Keratinocyte (primary cell): ENCODE measurements around the gene BORCS5. TPM values are rescaled to one million over a fixed set of nuclear protein-coding genes. Genes with fewer than 3 reads are reported as not detected.

Experiments used
- DNase-seq: peaks from one replicate; pipeline ENCODE4 v3.0.0-alpha.2; 2011; ENCODE audit warnings: low read depth, missing footprints, low spot score
- FAIRE-seq: peaks from 2 replicates; lab custom pipeline; 2011; peaks lifted over from hg19 to GRCh38; lab: Jason Lieb, UNC
- H2AFZ ChIP-seq: 2 replicates; pipeline ENCODE4 v1.6.0; 2012; ENCODE audit warnings: low read length, control low read depth, inconsistent platforms; ENCODE audit not compliant: control insufficient read depth
- H3K27ac ChIP-seq: 2 replicates; pipeline ENCODE4 v1.5.1; 2011; ENCODE audit warnings: low read length; ENCODE audit not compliant: control insufficient read depth, insufficient read depth
- H3K27me3 ChIP-seq: 3 replicates; pipeline ENCODE4 v1.6.0; 2011; ENCODE audit warnings: low read length; ENCODE audit not compliant: control insufficient read depth, insufficient read depth; ENCODE audit errors: extremely low read depth
- H3K36me3 ChIP-seq, 2 experiments: 2 replicates in 1 of 2; 3 replicates in 1 of 2; pipeline ENCODE4 v1.5.1; 2011; ENCODE audit warnings: low read length in 2 of 2, mild to moderate bottlenecking in 1 of 2; ENCODE audit not compliant: control insufficient read depth in 2 of 2, insufficient read depth in 2 of 2; ENCODE audit errors: extremely low read depth in 1 of 2
- H3K4me1 ChIP-seq: 3 replicates; pipeline ENCODE4 v1.5.1; 2011; ENCODE audit warnings: low read length; ENCODE audit not compliant: control insufficient read depth, insufficient read depth; ENCODE audit errors: extremely low read depth
- H3K4me2 ChIP-seq: 3 replicates; pipeline ENCODE4 v1.6.0; 2011; ENCODE audit warnings: low read depth, low read length; ENCODE audit not compliant: control insufficient read depth, insufficient read depth; ENCODE audit errors: extremely low read depth
- H3K4me3 ChIP-seq, 3 experiments: fragments of 200-600 bp in 1 of 3; sonication (generic) in 1 of 3; 2 replicates in 2 of 3; 3 replicates in 1 of 3; pipeline ENCODE4 v1.5.1; 2011 to 2016; ENCODE audit warnings: low read length in 3 of 3, mild to moderate bottlenecking in 3 of 3, control low read depth in 2 of 3, inconsistent platforms in 1 of 3, low read depth in 1 of 3, mixed read lengths in 1 of 3, mixed run types in 1 of 3, moderate library complexity in 1 of 3; ENCODE audit not compliant: control insufficient read depth in 2 of 3, insufficient read depth in 2 of 3; ENCODE audit errors: extremely low read depth in 1 of 3
- H3K79me2 ChIP-seq: 2 replicates; pipeline ENCODE4 v1.6.0; 2012; ENCODE audit warnings: low read length; ENCODE audit not compliant: control insufficient read depth, insufficient read depth
- H3K9ac ChIP-seq: 3 replicates; pipeline ENCODE4 v1.6.0; 2011; ENCODE audit warnings: low read length; ENCODE audit not compliant: control insufficient read depth, insufficient read depth; ENCODE audit errors: extremely low read depth
- H3K9me1 ChIP-seq: 3 replicates; pipeline ENCODE4 v1.6.0; 2011; ENCODE audit warnings: low read length; ENCODE audit not compliant: control insufficient read depth, insufficient read depth; ENCODE audit errors: extremely low read depth
- H3K9me3 ChIP-seq: 2 replicates; pipeline ENCODE4 v1.5.1; 2012; ENCODE audit warnings: low read depth, low read length; ENCODE audit not compliant: control insufficient read depth
- H4K20me1 ChIP-seq: 3 replicates; pipeline ENCODE4 v1.6.0; 2011; ENCODE audit warnings: low read length; ENCODE audit not compliant: control insufficient read depth, insufficient read depth; ENCODE audit errors: extremely low read depth
- CTCF ChIP-seq, 3 experiments: IDR thresholded peaks in 1 of 3; conservative IDR thresholded peaks in 1 of 3; optimal IDR thresholded peaks in 1 of 3; 2 replicates in 2 of 3; 3 replicates in 1 of 3; pipeline versions ENCODE3 to v1.5.1; 2011; ENCODE audit warnings: low read length in 3 of 3, mild to moderate bottlenecking in 3 of 3, moderate library complexity in 2 of 3, control low read depth in 1 of 3, inconsistent platforms in 1 of 3; ENCODE audit not compliant: insufficient read depth in 2 of 3; ENCODE audit errors: extremely low read depth in 1 of 3
- EZH2 ChIP-seq: IDR thresholded peaks from one replicate; pipeline ENCODE4 v1.6.1; 2012; ENCODE audit warnings: inconsistent platforms, mild to moderate bottlenecking, low read length, moderate library complexity
- dilution Hi-C: fragments of 300-500 bp; cut with MboI; formaldehyde crosslinking; loops from one replicate; pipeline ENCODE4 v1.7.0; 2020; ENCODE audit warnings: low sequenced_read_pairs; ENCODE audit not compliant: extremely low pct_ligation_motif_present
- polyA plus RNA-seq, 5 experiments: library from polyadenylated mRNA; depleted of rRNA in 3 of 5; stranded (reverse) in 3 of 5; stranded (forward) in 1 of 5; unstranded in 1 of 5; fragments of >200 nt; gene quantifications; 1 replicate in 1 of 5; 2 replicates in 3 of 5; 3 replicates in 1 of 5; pipeline versions ENCODE4 v1.2.1 to v1.2.3, GENCODE V29; 2011 to 2012; ENCODE audit warnings: missing spikeins in 2 of 5, low read depth in 1 of 5, low replicate concordance in 1 of 5

The BORCS5 gene
- polyA plus RNA-seq, 1 donor (not counting 4 experiments of a cell fraction or from before 2014, with no cell fraction given), result 5.4 TPM

- peaks cover 10% of the 10 kb centered on the region for H3K4me1 ChIP-seq
- FAIRE-seq, result no peak
- H3K36me3 ChIP-seq, result no peaks in the 10 kb centered on the region
- no peak overlapping the region for H3K4me3 ChIP-seq
- no peaks in the 10 kb centered on the region for H4K20me1 ChIP-seq
- no peak overlapping the region for H3K9ac ChIP-seq
- H3K4me2 ChIP-seq, result no peak overlapping the region
- no peak overlapping the region for H3K27ac ChIP-seq
- no peaks in the 10 kb centered on the region for H3K79me2 ChIP-seq
- H3K9me3 ChIP-seq, result no peaks in the 10 kb centered on the region
- H3K27me3 ChIP-seq, result no peaks in the 10 kb centered on the region
- no peaks in the 10 kb centered on the region for H3K9me1 ChIP-seq
- TF ChIP-seq CTCF (optimal IDR thresholded peaks at IDR 0.05 in 1 of 3, IDR thresholded peaks at IDR 0.05 in 1 of 3, conservative IDR thresholded peaks at IDR 0.05 in 1 of 3; ENCODE audit: extremely low read depth in 1 of 3, insufficient read depth in 2 of 3, low read length in 3 of 3), result no peak
- TF ChIP-seq EZH2, result no peak
- dilution Hi-C loops, result no loop called here
- DNase-seq, result no peak
- H2AFZ ChIP-seq, result no peak overlapping the region
These were observed 39.8 kb downstream of the BORCS5 start for GRCh38 chr12:12396694-12397093.

- dilution Hi-C loops, result no loop called here
- H3K4me3 ChIP-seq, result no peak overlapping the region
- no peaks in the 10 kb centered on the region for H4K20me1 ChIP-seq
- no peaks in the 10 kb centered on the region for H3K27me3 ChIP-seq
- peaks cover 10% of the 10 kb centered on the region for H3K4me1 ChIP-seq
- H3K9me3 ChIP-seq, result no peaks in the 10 kb centered on the region
- no peak overlapping the region for H2AFZ ChIP-seq
- no peak overlapping the region for H3K4me2 ChIP-seq
- DNase-seq, result no peak
- FAIRE-seq, result no peak
- H3K9ac ChIP-seq, result no peak overlapping the region
- no peaks in the 10 kb centered on the region for H3K36me3 ChIP-seq
- H3K27ac ChIP-seq, result no peak overlapping the region
- H3K9me1 ChIP-seq, result no peaks in the 10 kb centered on the region
- no peaks in the 10 kb centered on the region for H3K79me2 ChIP-seq
- no peak for TF ChIP-seq CTCF (optimal IDR thresholded peaks at IDR 0.05 in 1 of 3, IDR thresholded peaks at IDR 0.05 in 1 of 3, conservative IDR thresholded peaks at IDR 0.05 in 1 of 3; ENCODE audit: extremely low read depth in 1 of 3, insufficient read depth in 2 of 3, low read length in 3 of 3)
- TF ChIP-seq EZH2, result no peak
These were observed 40.3 kb downstream of the BORCS5 start for GRCh38 chr12:12397184-12397583.
